ENCODE data around the gene UCN. TPM values are rescaled to one million over a fixed set of nuclear protein-coding genes. Genes with fewer than 3 reads are reported as not detected.

UCN gene
- total and polyA plus RNA-seq, 2 experiments from 2014 or later, result 1.0 to 2.9 TPM

GRCh38 chr2:27262379-27263286 lies 45.6 kb downstream of the UCN start, which contains the start of gene SLC30A3:
Gene SLC30A3 (minus strand): TSS chr2:27263047. CDS start chr2:27262906, 141 bp downstream.
- Histone ChIP-seq H3K4me3 (peak within 1 kb of the TSS; percentile 36), H4K20me1 (ENCODE audit: insufficient read depth, poor library complexity, severe bottlenecking) (no peaks in the 10 kb centered on the region), H3K4me1 (ENCODE audit: insufficient read depth) (peaks cover 31% of the 10 kb centered on the region), H3K79me2 (no peaks in the 10 kb centered on the region), H2AFZ (peak within 1 kb of the TSS; percentile 47), H3K27ac (no peak within 1 kb of the TSS), H3K9me3 (ENCODE audit: low read depth) (no peaks in the 10 kb centered on the region), H3K9me2 (replicated peaks; ENCODE audit: insufficient read depth) (no peaks in the 10 kb centered on the region), H3K27me3 (peaks cover 89% of the 10 kb centered on the region), H3K4me2 (peak within 1 kb of the TSS; percentile 99), H3K36me3 (replicated peaks; ENCODE audit: insufficient read depth, low read depth) (no peaks in the 10 kb centered on the region)
- DNase-seq (ENCODE audit: low spot score), result peak; percentile 78
- WGBS (ENCODE audit: low lambda C conversion rate, missing lambda C conversion rate), result under 1% methylated on average over 28 of the region's 96 CpGs
- TF ChIP-seq EZH2 (IDR thresholded peaks at IDR 0.05; ENCODE audit: borderline replicate concordance) (peak; percentile 9), CTCF (IDR thresholded peaks at IDR 0.05; ENCODE audit: poor library complexity) (no peak), EZH2phosphoT487 (IDR thresholded peaks at IDR 0.05; ENCODE audit: low read depth, severe bottlenecking, unreplicated experiment) (peak; percentile 68)

DNA sequence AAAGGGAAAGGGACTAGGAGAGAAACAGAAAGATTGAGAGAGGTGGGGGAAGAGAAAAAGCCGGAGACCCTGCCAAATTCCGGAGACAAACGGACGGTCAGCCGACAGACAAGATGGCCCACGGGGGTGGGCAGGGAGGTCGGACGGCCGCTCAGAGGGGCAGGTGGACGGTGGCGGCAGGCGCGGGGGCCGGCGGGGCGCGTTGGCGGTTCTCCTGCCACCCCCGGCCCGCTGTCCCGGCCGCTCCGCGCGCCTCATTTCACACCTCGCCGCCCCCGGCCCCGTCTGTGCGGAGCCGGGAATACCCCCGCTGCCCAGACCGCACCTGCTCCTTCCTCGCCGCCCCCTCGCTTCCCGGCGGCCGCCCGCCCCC lies 46.3 kb downstream of the UCN start:
- no peak for DNase-seq (ENCODE audit: low spot score)
- Histone ChIP-seq H3K79me2 (no peaks in the 10 kb centered on the region), H3K9me3 (ENCODE audit: low read depth) (no peaks in the 10 kb centered on the region), H3K4me2 (peak overlapping the region; percentile 99), H3K4me3 (no peak overlapping the region), H4K20me1 (ENCODE audit: insufficient read depth, poor library complexity, severe bottlenecking) (no peaks in the 10 kb centered on the region), H3K4me1 (ENCODE audit: insufficient read depth) (peaks cover 31% of the 10 kb centered on the region), H3K27me3 (peaks cover 82% of the 10 kb centered on the region), H3K9me2 (replicated peaks; ENCODE audit: insufficient read depth) (no peaks in the 10 kb centered on the region), H3K36me3 (replicated peaks; ENCODE audit: insufficient read depth, low read depth) (no peaks in the 10 kb centered on the region), H3K27ac (no peak overlapping the region), H2AFZ (peak overlapping the region; percentile 47)
- WGBS (ENCODE audit: low lambda C conversion rate, missing lambda C conversion rate), result 13% methylated on average over 6 of the region's 40 CpGs
- peak; percentile 16 for TF ChIP-seq EZH2phosphoT487 (IDR thresholded peaks at IDR 0.05; ENCODE audit: low read depth, severe bottlenecking, unreplicated experiment)
- TF ChIP-seq EZH2 (IDR thresholded peaks at IDR 0.05; ENCODE audit: borderline replicate concordance), result peak; percentile 91
- TF ChIP-seq CTCF (IDR thresholded peaks at IDR 0.05; ENCODE audit: poor library complexity), result no peak

DNA sequence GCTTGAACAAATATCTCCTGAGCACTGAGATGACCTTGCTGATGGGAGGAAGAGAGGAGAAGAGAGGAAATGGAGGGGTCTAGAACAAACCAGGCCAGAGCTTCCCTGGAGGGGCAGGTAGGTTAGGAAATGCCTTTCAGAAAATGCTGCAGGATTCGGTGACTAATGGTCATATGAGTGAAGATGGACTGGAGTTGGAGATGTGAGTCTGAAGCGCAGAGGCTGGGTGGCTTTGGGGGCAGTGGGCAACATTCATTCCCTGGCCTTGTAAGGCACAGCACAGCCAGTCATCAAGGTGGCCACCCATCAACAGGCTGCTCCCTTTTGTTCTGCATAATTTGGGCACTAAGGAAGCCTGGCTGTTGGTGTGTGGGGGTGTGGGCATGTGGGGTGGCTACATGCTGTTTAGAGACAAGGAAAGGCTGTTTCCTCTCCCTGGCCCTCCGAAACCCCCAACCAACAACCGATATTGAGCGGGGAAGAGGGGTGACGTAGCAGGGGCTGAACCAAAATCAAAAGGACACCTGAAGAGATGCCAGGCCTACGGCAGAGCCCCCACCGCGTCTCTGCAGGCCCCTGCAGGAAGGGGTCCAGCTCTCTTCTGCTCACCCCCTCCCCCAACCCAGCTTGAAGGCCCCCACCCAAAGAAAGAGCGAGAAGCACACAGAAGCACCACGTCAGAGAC lies 46.9 kb downstream of the UCN start:
- no peak for TF ChIP-seq EZH2phosphoT487 (IDR thresholded peaks at IDR 0.05; ENCODE audit: low read depth, severe bottlenecking, unreplicated experiment)
- no peak for TF ChIP-seq CTCF (IDR thresholded peaks at IDR 0.05; ENCODE audit: poor library complexity)
- no peak for TF ChIP-seq EZH2 (IDR thresholded peaks at IDR 0.05; ENCODE audit: borderline replicate concordance)

More for the DNA sequence above, 46.9 kb downstream of the UCN start:
- Histone ChIP-seq H3K27ac (no peak overlapping the region), H2AFZ (no peak overlapping the region), H3K79me2 (no peaks in the 10 kb centered on the region), H3K36me3 (replicated peaks; ENCODE audit: insufficient read depth, low read depth) (no peaks in the 10 kb centered on the region), H3K27me3 (peaks cover 83% of the 10 kb centered on the region), H3K4me1 (ENCODE audit: insufficient read depth) (peaks cover 31% of the 10 kb centered on the region), H3K9me3 (ENCODE audit: low read depth) (no peaks in the 10 kb centered on the region), H3K4me2 (peak overlapping the region; percentile 99), H4K20me1 (ENCODE audit: insufficient read depth, poor library complexity, severe bottlenecking) (no peaks in the 10 kb centered on the region), H3K4me3 (no peak overlapping the region), H3K9me2 (replicated peaks; ENCODE audit: insufficient read depth) (no peaks in the 10 kb centered on the region)
- WGBS (ENCODE audit: low lambda C conversion rate, missing lambda C conversion rate), result 46% methylated on average over 11 of the region's 11 CpGs
- DNase-seq (ENCODE audit: low spot score), result no peak

Data from hepatocyte (in vitro differentiated cells).